Stimulated activated CD4-positive, alpha-beta T cell treated with anti-CD3 and anti-CD28 coated beads, Interleukin-4, amount 100 ng/mL, for 24 hours (primary cell): Measurements from ENCODE around the gene HDHD2.

Experiments used
- DNase-seq: peaks from one replicate; pipeline ENCODE4 v3.0.0-alpha.2; 2020

The HDHD2 gene

GRCh38 chr18:47143899-47144485 lies 6.3 kb downstream of the HDHD2 start:
- no peak for DNase-seq

- DNase-seq: no peak
These were observed 7.1 kb downstream of the HDHD2 start for GRCh38 chr18:47143153-47143552.

- DNase-seq: no peak
These were observed 9.0 kb downstream of the HDHD2 start for GRCh38 chr18:47141289-47141688.

GRCh38 chr18:47121146-47121545 lies 29.2 kb downstream of the HDHD2 start:
- no peak for DNase-seq

GRCh38 chr18:47120428-47120827 lies 29.9 kb downstream of the HDHD2 start:
- DNase-seq: peak; percentile 15

GRCh38 chr18:47118981-47119380 lies 31.3 kb downstream of the HDHD2 start:
- DNase-seq: no peak

GRCh38 chr18:47115205-47115604 lies 35.1 kb downstream of the HDHD2 start:
- DNase-seq: no peak

- no peak for DNase-seq
These were observed 36.3 kb downstream of the HDHD2 start for GRCh38 chr18:47113796-47114540.

- DNase-seq: no peak
These were observed 39.6 kb downstream of the HDHD2 start for GRCh38 chr18:47110492-47111274.

- DNase-seq: no peak
These were observed 40.6 kb downstream of the HDHD2 start for GRCh38 chr18:47109720-47110119.

- no peak for DNase-seq
These were observed 41.3 kb downstream of the HDHD2 start for GRCh38 chr18:47108998-47109405.

GRCh38 chr18:47108373-47108772 lies 41.9 kb downstream of the HDHD2 start:
- no peak for DNase-seq

GRCh38 chr18:47100212-47100831 lies 50.0 kb downstream of the HDHD2 start:
- peak; percentile 69 for DNase-seq

GRCh38 chr18:47095810-47096209 lies 54.5 kb downstream of the HDHD2 start:
- DNase-seq: no peak

GRCh38 chr18:47087676-47088075 lies 62.6 kb downstream of the HDHD2 start:
- no peak for DNase-seq

GRCh38 chr18:47081578-47081977 lies 68.7 kb downstream of the HDHD2 start:
- no peak for DNase-seq

GRCh38 chr18:47080872-47081271 lies 69.4 kb downstream of the HDHD2 start:
- no peak for DNase-seq

GRCh38 chr18:47077111-47077510 lies 73.2 kb downstream of the HDHD2 start:
- DNase-seq: no peak

- no peak for DNase-seq
These were observed 75.0 kb downstream of the HDHD2 start for GRCh38 chr18:47075098-47075883.

GRCh38 chr18:47067648-47068047 lies 82.7 kb downstream of the HDHD2 start:
- no peak for DNase-seq

- no peak for DNase-seq
These were observed 87.2 kb downstream of the HDHD2 start for GRCh38 chr18:47063096-47063495.

GRCh38 chr18:47062471-47062870 lies 87.8 kb downstream of the HDHD2 start:
- DNase-seq: no peak
